ENCODE data around the gene ZNF491.
"Not testable (repeated sequence)": the region's sequence is repeated elsewhere in the genome, so short reads cannot be mapped to it uniquely, and the experiment has no call there.

DNA sequence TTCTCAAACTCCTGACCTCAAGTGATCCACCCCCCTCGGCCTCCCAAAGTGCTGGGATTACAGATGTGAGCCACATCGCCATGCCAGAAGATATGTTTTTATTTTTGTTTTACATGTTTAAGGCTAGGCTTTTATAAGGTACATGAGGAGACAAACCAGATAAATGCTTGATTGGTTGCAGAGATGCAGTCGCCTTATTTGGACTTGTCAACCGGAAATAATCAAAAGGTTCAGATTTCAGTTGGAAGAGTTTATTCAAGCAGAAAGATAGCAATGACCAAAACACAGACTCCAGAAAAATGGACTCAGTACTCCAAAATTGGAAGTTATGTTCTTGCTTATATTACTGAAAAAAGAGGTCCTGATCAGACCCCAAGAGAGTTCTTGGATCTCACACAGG lies 52.0 kb downstream of the ZNF491 start:
- TF ChIP-seq, protein P1, sequence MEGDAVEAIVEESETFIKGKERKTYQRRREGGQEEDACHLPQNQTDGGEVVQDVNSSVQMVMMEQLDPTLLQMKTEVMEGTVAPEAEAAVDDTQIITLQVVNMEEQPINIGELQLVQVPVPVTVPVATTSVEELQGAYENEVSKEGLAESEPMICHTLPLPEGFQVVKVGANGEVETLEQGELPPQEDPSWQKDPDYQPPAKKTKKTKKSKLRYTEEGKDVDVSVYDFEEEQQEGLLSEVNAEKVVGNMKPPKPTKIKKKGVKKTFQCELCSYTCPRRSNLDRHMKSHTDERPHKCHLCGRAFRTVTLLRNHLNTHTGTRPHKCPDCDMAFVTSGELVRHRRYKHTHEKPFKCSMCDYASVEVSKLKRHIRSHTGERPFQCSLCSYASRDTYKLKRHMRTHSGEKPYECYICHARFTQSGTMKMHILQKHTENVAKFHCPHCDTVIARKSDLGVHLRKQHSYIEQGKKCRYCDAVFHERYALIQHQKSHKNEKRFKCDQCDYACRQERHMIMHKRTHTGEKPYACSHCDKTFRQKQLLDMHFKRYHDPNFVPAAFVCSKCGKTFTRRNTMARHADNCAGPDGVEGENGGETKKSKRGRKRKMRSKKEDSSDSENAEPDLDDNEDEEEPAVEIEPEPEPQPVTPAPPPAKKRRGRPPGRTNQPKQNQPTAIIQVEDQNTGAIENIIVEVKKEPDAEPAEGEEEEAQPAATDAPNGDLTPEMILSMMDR (IDR thresholded peaks at IDR 0.05; ENCODE audit: insufficient read depth, low read depth, low read length): not testable (repeated sequence)
- TF ChIP-seq EZH2 (IDR thresholded peaks at IDR 0.05; ENCODE audit: insufficient read depth, low read length): not testable (repeated sequence)
